Transverse colon (tissue), 4 donors: ENCODE results near the gene TBC1D13. TPM values are rescaled to one million over a fixed set of nuclear protein-coding genes. Genes with fewer than 3 reads are reported as not detected.

Experiments
- DNase-seq: peaks from one replicate; pipeline ENCODE4 v3.0.0-alpha.2; 2019
- H3K27ac ChIP-seq, 4 donors: fragments of 200-600 bp; sonication (generic); 2 replicates each; pipeline ENCODE4 v1.5.1; 2016 to 2018; ENCODE audit warnings: inconsistent platforms in 4 of 4
- H3K27me3 ChIP-seq: fragments of 200-600 bp; sonication (generic); 2 replicates; pipeline ENCODE4 v1.5.1; 2017; ENCODE audit warnings: inconsistent platforms
- H3K36me3 ChIP-seq, 4 donors: fragments of 200-600 bp; sonication (generic); 2 replicates each; pipeline ENCODE4 v1.5.1; 2017 to 2019; ENCODE audit warnings: inconsistent platforms in 4 of 4
- H3K4me1 ChIP-seq, 4 donors: fragments of 200-600 bp; sonication (generic); 2 replicates each; pipeline ENCODE4 v1.5.1; 2017 to 2020; ENCODE audit warnings: inconsistent platforms in 4 of 4
- H3K4me3 ChIP-seq, 4 donors: fragments of 200-600 bp; sonication (generic); 1 replicate in 1 of 4; 2 replicates in 3 of 4; pipeline versions ENCODE4 v1.5.1 to v1.6.1; 2017 to 2019; ENCODE audit warnings: inconsistent platforms in 4 of 4
- H3K9me3 ChIP-seq, 2 donors: fragments of 200-600 bp; sonication (generic); 2 replicates each; pipeline ENCODE4 v1.5.1; 2017 to 2019; ENCODE audit warnings: inconsistent platforms in 2 of 2
- CTCF ChIP-seq, 5 experiments: fragments of 200-600 bp in 3 of 5; fragments of 450-650 bp in 2 of 5; sonication (generic) in 3 of 5; IDR thresholded peaks; 1 replicate in 2 of 5; 2 replicates in 3 of 5; pipeline ENCODE4 v1.5.1; 2016 to 2017; ENCODE audit warnings: antibody characterized with exemption in 5 of 5, inconsistent platforms in 3 of 5, mild to moderate bottlenecking in 2 of 5, moderate library complexity in 1 of 5
- EP300 ChIP-seq: sonication (generic); formaldehyde crosslinking; IDR thresholded peaks from one replicate; pipeline ENCODE4 v1.6.1; 2017; ENCODE audit warnings: antibody characterized with exemption, low read depth
- POLR2A ChIP-seq: fragments of 450-650 bp; IDR thresholded peaks from one replicate; pipeline ENCODE4 v1.6.1; 2016; ENCODE audit warnings: antibody characterized with exemption, mild to moderate bottlenecking, moderate library complexity
- POLR2AphosphoS5 ChIP-seq, 3 donors: sonication (generic); formaldehyde crosslinking; IDR thresholded peaks; one replicate each; pipeline ENCODE4 v1.6.1; 2016; ENCODE audit warnings: antibody characterized with exemption in 3 of 3
- WGBS, 2 donors: methylation state at CpG; one replicate each; pipeline ENCODE4 v1.1.5; 2018; ENCODE audit warnings: low coverage in 1 of 2; 5-methylcytosine and 5-hydroxymethylcytosine counted together
- in situ Hi-C, 4 donors: fragments of 200-750 bp; cut with MboI; loops; one replicate each; pipeline versions ENCODE4 v1.15.0 to v1.15.1; 2017; ENCODE audit warnings: low sequenced_read_pairs in 3 of 4, low pct_ligation_motif_present in 1 of 4, low pct_unique_long_range_greater_than_20kb in 1 of 4
- intact Hi-C: fragments of 100-400 bp; cut with DNase I; formaldehyde crosslinking; loops from one replicate; pipeline ENCODE4 v1.15.1; 2023; ENCODE audit warnings: low total_unique reads
- total RNA-seq, 4 donors: library from RNA; depleted of rRNA; stranded (reverse); fragments of >200 nt; gene quantifications; one replicate each; pipeline ENCODE4 v1.1.0, GENCODE V29; 2016

The TBC1D13 gene
- total RNA-seq, 4 donors from 2014 or later = 9.6 to 244 (median 21.6) TPM

DNA sequence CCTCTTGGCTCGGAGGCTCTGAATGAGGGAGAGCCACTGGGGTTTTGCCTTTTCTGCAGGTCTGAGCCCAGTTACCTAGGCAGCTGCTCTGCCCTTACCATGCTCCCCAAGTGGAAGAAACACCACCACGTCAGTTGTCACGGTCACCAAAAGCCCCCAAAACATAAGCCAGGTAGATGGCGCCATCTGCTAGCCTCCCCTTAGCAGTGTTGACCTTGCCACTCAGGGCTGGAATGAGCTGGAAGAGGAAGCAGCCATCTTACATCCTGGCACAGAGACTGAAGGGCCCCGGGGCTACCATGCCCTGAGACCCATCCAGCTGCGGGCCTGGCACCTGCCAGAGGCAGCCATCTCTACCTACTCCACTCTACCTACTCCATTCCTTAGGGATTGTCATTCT is 22.7 kb upstream of the TBC1D13 start:
- H3K4me1 ChIP-seq = peaks cover 0 to 7% (median 0%) of the 10 kb centered on the region in 4 donors
- no peaks in the 10 kb centered on the region for H3K27me3 ChIP-seq
- H3K9me3 ChIP-seq = no peaks in the 10 kb centered on the region
- H3K36me3 ChIP-seq = no peaks in the 10 kb centered on the region
- intact Hi-C loops = no loop called here
- H3K4me3 ChIP-seq = no peak overlapping the region
- in situ Hi-C loops = no loop called here
- 96% methylated on average over 6 of the region's 6 CpGs; no CpG with 5 or more reads in 1 of the 2 donors for WGBS, 2 donors
- DNase-seq = no peak
- TF ChIP-seq CTCF (IDR thresholded peaks at IDR 0.05) (no peak), POLR2AphosphoS5 (IDR thresholded peaks at IDR 0.05) (no peak), EP300 (no peak), POLR2A (no peak)
- no peak overlapping the region for H3K27ac ChIP-seq

DNA sequence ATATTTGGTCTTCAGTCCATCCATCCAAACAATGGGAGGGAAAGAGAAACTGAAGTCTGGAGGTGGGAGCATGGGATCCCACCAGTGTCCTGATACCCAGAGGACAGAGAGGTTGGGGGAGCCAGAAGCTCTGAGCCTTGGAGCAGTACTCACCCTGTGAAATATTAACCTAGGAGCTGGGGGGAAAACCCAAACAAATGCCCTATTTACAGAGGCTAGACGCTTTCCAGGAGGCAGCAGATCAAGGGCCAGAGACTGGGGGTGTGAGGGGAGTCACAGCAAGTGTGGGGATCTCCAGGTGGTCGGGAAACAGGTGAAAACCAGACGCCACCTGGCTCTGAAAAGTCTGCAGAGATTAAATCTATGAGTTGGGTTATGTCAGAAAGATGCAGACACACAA is 21.6 kb upstream of the TBC1D13 start:
- Histone ChIP-seq H3K36me3 (no peaks in the 10 kb centered on the region), H3K27ac (no peak overlapping the region), H3K9me3 (no peaks in the 10 kb centered on the region), H3K4me3 (no peak overlapping the region), H3K4me1 (peaks cover 6 to 14% (median 9%) of the 10 kb centered on the region in 4 donors), H3K27me3 (no peaks in the 10 kb centered on the region)
- WGBS, 2 donors = 54 to 69% methylated on average over 3 of the region's 3 CpGs
- intact Hi-C loops (no loop called here), in situ Hi-C loops (no loop called here)
- TF ChIP-seq POLR2A (no peak), CTCF (IDR thresholded peaks at IDR 0.05) (no peak), POLR2AphosphoS5 (IDR thresholded peaks at IDR 0.05) (no peak), EP300 (no peak)
- DNase-seq = no peak

GRCh38 chr9:128768606-128769005 is 18.4 kb upstream of the TBC1D13 start:
- Histone ChIP-seq H3K9me3 (no peaks in the 10 kb centered on the region), H3K36me3 (no peaks in the 10 kb centered on the region), H3K27me3 (no peaks in the 10 kb centered on the region), H3K27ac (no peak overlapping the region), H3K4me3 (no peak overlapping the region), H3K4me1 (peaks cover 9 to 21% (median 14%) of the 10 kb centered on the region in 4 donors)
- intact Hi-C loops (no loop called here), in situ Hi-C loops (no loop called here)
- TF ChIP-seq POLR2A = no peak
- TF ChIP-seq EP300 = no peak
- TF ChIP-seq CTCF (IDR thresholded peaks at IDR 0.05) = no peak
- TF ChIP-seq POLR2AphosphoS5 (IDR thresholded peaks at IDR 0.05) = no peak
- no peak for DNase-seq
- WGBS, 2 donors = 87% methylated on average over 6 of the region's 6 CpGs; no CpG with 5 or more reads in 1 of the 2 donors

GRCh38 chr9:128770286-128771030 is 16.6 kb upstream of the TBC1D13 start:
- in situ Hi-C loops = no loop called here
- peak overlapping the region; percentile 91 to 96 (median 94) for H3K27ac ChIP-seq
- no peaks in the 10 kb centered on the region for H3K27me3 ChIP-seq
- intact Hi-C loops = no loop called here
- no peaks in the 10 kb centered on the region for H3K9me3 ChIP-seq
- 64 to 78% methylated on average over 7 to 11 of the region's 11 CpGs for WGBS, 2 donors
- peaks cover 9 to 21% (median 14%) of the 10 kb centered on the region in 4 donors for H3K4me1 ChIP-seq
- TF ChIP-seq EP300 (no peak), CTCF (IDR thresholded peaks at IDR 0.05) (no peak), POLR2AphosphoS5 (IDR thresholded peaks at IDR 0.05) (no peak), POLR2A (no peak)
- H3K4me3 ChIP-seq = peak overlapping the region in 3 of 4 donors; percentile 76 to 84 (median 84)
- no peaks in the 10 kb centered on the region for H3K36me3 ChIP-seq
- DNase-seq = no peak
